Endodermal cell (in vitro differentiated cells): ENCODE measurements around the gene CDH13. TPM values are rescaled to one million over a fixed set of nuclear protein-coding genes. Genes with fewer than 3 reads are reported as not detected.

ENCODE experiments used
- DNase-seq: peaks from one replicate; pipeline ENCODE4 v3.0.0-alpha.2; 2017
- H3K27ac ChIP-seq: 2 replicates; pipeline ENCODE4 v1.5.1; 2013; ENCODE audit warnings: mild to moderate bottlenecking, low read depth, low read length, moderate library complexity
- H3K27me3 ChIP-seq: 2 replicates; pipeline ENCODE4 v1.6.1; 2013; ENCODE audit warnings: mild to moderate bottlenecking, low read length, moderate library complexity; ENCODE audit not compliant: insufficient read depth, control insufficient read depth, poor library complexity, severe bottlenecking
- H3K36me3 ChIP-seq: 2 replicates; pipeline ENCODE4 v1.7.0; 2013; ENCODE audit warnings: mild to moderate bottlenecking, low read length, moderate library complexity; ENCODE audit not compliant: control insufficient read depth, insufficient read depth
- H3K4me1 ChIP-seq: one replicate; pipeline ENCODE4 v1.7.0; 2013; ENCODE audit warnings: low read length; ENCODE audit not compliant: control insufficient read depth, insufficient read depth
- H3K4me3 ChIP-seq: 2 replicates; pipeline ENCODE4 v1.5.1; 2013; ENCODE audit warnings: mild to moderate bottlenecking, low read length, moderate library complexity
- H3K9ac ChIP-seq: 2 replicates; pipeline ENCODE4 v1.6.1; 2013; ENCODE audit warnings: mild to moderate bottlenecking, low read length, moderate library complexity; ENCODE audit not compliant: poor library complexity, severe bottlenecking; ENCODE audit errors: extremely low read depth
- H3K9me3 ChIP-seq: 2 replicates; pipeline ENCODE4 v1.6.1; 2013; ENCODE audit warnings: mild to moderate bottlenecking, low read length, moderate library complexity; ENCODE audit not compliant: control insufficient read depth
- H3K27ac Mint-ChIP-seq: 2 replicates; pipeline ENCODE4 v1.8.0; 2020; ENCODE audit warnings: mixed read lengths
- H3K27me3 Mint-ChIP-seq: 2 replicates; pipeline ENCODE4 v1.8.0; 2021; ENCODE audit warnings: mild to moderate bottlenecking, mixed read lengths; ENCODE audit not compliant: insufficient read depth
- H3K36me3 Mint-ChIP-seq: 2 replicates; pipeline ENCODE4 v1.8.0; 2020; ENCODE audit warnings: low read depth, mixed read lengths
- H3K4me1 Mint-ChIP-seq: 2 replicates; pipeline ENCODE4 v1.8.0; 2020; ENCODE audit warnings: mixed read lengths
- H3K4me3 Mint-ChIP-seq: 2 replicates; pipeline ENCODE4 v1.8.0; 2020; ENCODE audit warnings: mild to moderate bottlenecking, moderate library complexity, mixed read lengths
- H3K9me3 Mint-ChIP-seq: 2 replicates; pipeline ENCODE4 v1.8.0; 2020; ENCODE audit warnings: mild to moderate bottlenecking, mixed read lengths
- CTCF ChIP-seq: fragments of 200-600 bp; sonication (generic); conservative IDR thresholded peaks from 2 replicates; pipeline ENCODE4 v1.5.0; 2021; ENCODE audit warnings: antibody characterized with exemption, mild to moderate bottlenecking
- WGBS, 2 experiments: methylation state at CpG; one replicate each; pipeline versions ENCODE4 v1.1.5 to v1.1.7; 2013; ENCODE audit warnings: missing lambda C conversion rate in 2 of 2, mixed read lengths in 1 of 2; ENCODE audit not compliant: insufficient coverage in 1 of 2, insufficient read length in 1 of 2; 5-methylcytosine and 5-hydroxymethylcytosine counted together
- total RNA-seq, 2 donors: library from RNA; stranded (reverse); fragmentation: NEBNext Ultra II Directional in 1 of 2; extraction: Animal tissue kit (Norgen Biotek cat#: 25700) in 1 of 2; gene quantifications; 2 replicates in 1 of 2; 3 replicates in 1 of 2; pipeline ENCODE4 v1.2.1, GENCODE V29; 2021

CDH13 gene
- total RNA-seq, 2 donors from 2014 or later, result 0.86 to 1.8 TPM

GRCh38 chr16:83070416-83071209, 443.8 kb downstream of the CDH13 start:
- Histone ChIP-seq H3K4me1 (no peaks in the 10 kb centered on the region), H3K27me3 (no peaks in the 10 kb centered on the region), H3K9me3 (peaks cover 18% of the 10 kb centered on the region), H3K4me3 (no peak overlapping the region), H3K9ac (no peak overlapping the region), H3K27ac (no peak overlapping the region), H3K36me3 (no peaks in the 10 kb centered on the region)
- Mint-ChIP-seq H3K4me1 (no peaks in the 10 kb centered on the region), H3K36me3 (peaks cover 3% of the 10 kb centered on the region), H3K27me3 (peaks cover 1% of the 10 kb centered on the region), H3K4me3 (no peak overlapping the region), H3K27ac (no peak overlapping the region), H3K9me3 (peaks cover 18% of the 10 kb centered on the region)
- TF ChIP-seq CTCF, result no peak
- DNase-seq, result no peak
- 88 to 94% methylated on average over 4 to 5 of the region's 5 CpGs for WGBS, 2 experiments

DNA sequence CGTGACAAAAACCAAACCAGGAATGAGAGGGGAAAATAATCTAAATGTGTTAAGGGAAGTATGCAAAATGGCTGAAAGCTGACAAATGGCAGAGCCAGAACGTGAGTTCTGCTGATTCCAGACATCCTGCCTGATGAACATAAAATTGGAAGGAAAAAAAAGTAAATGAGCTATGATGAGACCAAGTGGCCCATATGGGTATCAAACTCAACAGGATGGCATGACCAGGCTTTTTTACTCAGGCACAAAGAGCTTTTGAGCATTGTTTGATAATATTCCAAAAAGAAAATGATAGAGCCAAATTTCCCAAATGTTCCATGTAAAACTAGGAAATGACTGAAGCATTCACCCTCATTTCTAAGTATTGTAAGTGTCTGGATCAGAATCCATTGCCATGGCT, 449.2 kb downstream of the CDH13 start:
- Mint-ChIP-seq H3K27me3 (no peaks in the 10 kb centered on the region), H3K36me3 (no peaks in the 10 kb centered on the region), H3K4me1 (no peaks in the 10 kb centered on the region), H3K9me3 (no peaks in the 10 kb centered on the region), H3K27ac (no peak overlapping the region), H3K4me3 (no peak overlapping the region)
- no peaks in the 10 kb centered on the region for H3K27me3 ChIP-seq
- no peaks in the 10 kb centered on the region for H3K4me1 ChIP-seq
- no peak overlapping the region for H3K9ac ChIP-seq
- DNase-seq, result no peak
- WGBS, 2 experiments, result 84 to 89% methylated on average over 2 of the region's 2 CpGs
- no peak overlapping the region for H3K4me3 ChIP-seq
- H3K36me3 ChIP-seq, result no peaks in the 10 kb centered on the region
- TF ChIP-seq CTCF, result no peak
- H3K9me3 ChIP-seq, result no peaks in the 10 kb centered on the region
- no peak overlapping the region for H3K27ac ChIP-seq

- Histone ChIP-seq H3K36me3 (no peaks in the 10 kb centered on the region), H3K27me3 (no peaks in the 10 kb centered on the region), H3K9ac (no peak overlapping the region), H3K4me1 (no peaks in the 10 kb centered on the region), H3K27ac (no peak overlapping the region), H3K9me3 (peaks cover 4% of the 10 kb centered on the region), H3K4me3 (no peak overlapping the region)
- H3K27ac Mint-ChIP-seq, result no peak overlapping the region
- TF ChIP-seq CTCF, result no peak
- WGBS, 2 experiments, result 89% methylated on average over 3 of the region's 3 CpGs; no CpG with 5 or more reads in 1 of the 2 experiments
- no peak for DNase-seq
- H3K27me3 Mint-ChIP-seq, result no peaks in the 10 kb centered on the region
- H3K9me3 Mint-ChIP-seq, result peaks cover 5% of the 10 kb centered on the region
- no peaks in the 10 kb centered on the region for H3K4me1 Mint-ChIP-seq
- H3K4me3 Mint-ChIP-seq, result no peak overlapping the region
- H3K36me3 Mint-ChIP-seq, result no peaks in the 10 kb centered on the region
Measured at GRCh38 chr16:83083361-83083760, 456.6 kb downstream of the CDH13 start.
